ENCODE data around the gene ADARB1. TPM values are rescaled to one million over a fixed set of nuclear protein-coding genes. Genes with fewer than 3 reads are reported as not detected.

Gene ADARB1
- total and polyA plus RNA-seq, 2 donors (not counting 1 experiment from before 2014, with no cell fraction given): 17.1 to 33.3 TPM

DNA sequence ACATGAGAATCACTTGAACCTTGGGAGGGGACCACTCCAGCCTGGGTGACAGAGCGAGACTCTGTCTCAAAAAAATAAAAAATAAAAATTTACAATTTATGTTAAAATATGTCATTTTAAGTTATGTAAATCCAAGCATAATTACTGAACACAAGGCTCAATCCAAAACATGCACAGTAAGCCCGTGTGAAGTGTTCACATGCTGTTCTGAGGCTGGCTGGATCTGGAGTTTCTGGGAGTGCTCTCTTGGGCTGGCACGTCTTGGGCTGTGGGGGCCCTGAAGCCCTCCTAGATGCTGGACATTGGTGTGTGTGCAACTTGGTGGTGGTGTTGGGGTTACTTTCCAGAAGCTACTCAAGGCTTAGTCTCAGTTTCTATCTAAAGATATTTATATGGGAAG lies 25.2 kb downstream of the ADARB1 start:
- Histone ChIP-seq H3K9me3 (ENCODE audit: control extremely low read depth in 1 of 3, control insufficient read depth in 2 of 3, insufficient read depth in 1 of 3, low read length in 2 of 3) (no peaks in the 10 kb centered on the region), H3K9ac (ENCODE audit: low read length) (no peak overlapping the region), H3K27ac (ENCODE audit: low read length in 2 of 2) (no peak overlapping the region), H4K20me1 (ENCODE audit: control insufficient read depth, insufficient read depth, low read length, poor library complexity, severe bottlenecking) (peaks cover 36% of the 10 kb centered on the region), H3K4me3 (ENCODE audit: control extremely low read depth in 1 of 5, extremely low read depth in 1 of 5, insufficient read depth in 1 of 5, low read depth in 2 of 5, low read length in 4 of 5) (no peak overlapping the region), H2AFZ (ENCODE audit: insufficient read depth, low read depth, low read length, poor library complexity, severe bottlenecking) (no peak overlapping the region), H3K27me3 (replicated peaks in 1 of 4; ENCODE audit: control extremely low read depth in 1 of 4, control insufficient read depth in 3 of 4, insufficient read depth in 4 of 4, low read length in 3 of 4) (no peaks in the 10 kb centered on the region), H3K4me2 (replicated peaks; ENCODE audit: low read depth, low read length, poor library complexity, severe bottlenecking) (no peak overlapping the region), H3K4me1 (ENCODE audit: control insufficient read depth in 2 of 2, insufficient read depth in 2 of 2, low read length in 2 of 2) (peaks cover 74 to 82% of the 10 kb centered on the region in 2 donors), H3K36me3 (replicated peaks in 1 of 2; ENCODE audit: control extremely low read depth in 1 of 2, control insufficient read depth in 1 of 2, extremely low read depth in 1 of 2, insufficient read depth in 2 of 2, low read length in 1 of 2) (no peaks in the 10 kb centered on the region), H3K79me2 (ENCODE audit: control insufficient read depth, insufficient read depth, low read length) (peaks cover 100% of the 10 kb centered on the region)
- POLR2A ChIA-PET: no interaction called here
- 100% methylated on average over 1 of the region's 3 CpGs for WGBS (ENCODE audit: insufficient coverage)
- ATAC-seq (ENCODE audit: low read depth) (no peak), DNase-seq (no peak)
- CTCF ChIA-PET: interaction anchor here (0.8 to 8.7 kb wide), 11 partner anchors 8 to 218 kb away, joined by 3 to 235 read pairs (median 12); no protein-coding TSS in a partner anchor
- intact Hi-C loops (cut with micrococcal nuclease): loop anchor here (1.0 kb wide), 1 partner anchor 29 kb away; no protein-coding TSS in a partner anchor
- H3K27me3 Mint-ChIP-seq: no peaks in the 10 kb centered on the region
- peak overlapping the region; percentile 26 for H3K27ac Mint-ChIP-seq
- H3K4me1 Mint-ChIP-seq: peaks cover 77% of the 10 kb centered on the region
- H3K9me3 Mint-ChIP-seq (ENCODE audit: insufficient read depth): no peaks in the 10 kb centered on the region
- TF ChIP-seq, protein P1, sequence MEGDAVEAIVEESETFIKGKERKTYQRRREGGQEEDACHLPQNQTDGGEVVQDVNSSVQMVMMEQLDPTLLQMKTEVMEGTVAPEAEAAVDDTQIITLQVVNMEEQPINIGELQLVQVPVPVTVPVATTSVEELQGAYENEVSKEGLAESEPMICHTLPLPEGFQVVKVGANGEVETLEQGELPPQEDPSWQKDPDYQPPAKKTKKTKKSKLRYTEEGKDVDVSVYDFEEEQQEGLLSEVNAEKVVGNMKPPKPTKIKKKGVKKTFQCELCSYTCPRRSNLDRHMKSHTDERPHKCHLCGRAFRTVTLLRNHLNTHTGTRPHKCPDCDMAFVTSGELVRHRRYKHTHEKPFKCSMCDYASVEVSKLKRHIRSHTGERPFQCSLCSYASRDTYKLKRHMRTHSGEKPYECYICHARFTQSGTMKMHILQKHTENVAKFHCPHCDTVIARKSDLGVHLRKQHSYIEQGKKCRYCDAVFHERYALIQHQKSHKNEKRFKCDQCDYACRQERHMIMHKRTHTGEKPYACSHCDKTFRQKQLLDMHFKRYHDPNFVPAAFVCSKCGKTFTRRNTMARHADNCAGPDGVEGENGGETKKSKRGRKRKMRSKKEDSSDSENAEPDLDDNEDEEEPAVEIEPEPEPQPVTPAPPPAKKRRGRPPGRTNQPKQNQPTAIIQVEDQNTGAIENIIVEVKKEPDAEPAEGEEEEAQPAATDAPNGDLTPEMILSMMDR (IDR thresholded peaks at IDR 0.05): no peak
- no peak for TF ChIP-seq EZH2 (IDR thresholded peaks at IDR 0.05; ENCODE audit: borderline replicate concordance, insufficient read depth, low read depth, low read length, poor library complexity, severe bottlenecking)
- H3K4me3 Mint-ChIP-seq: no peak overlapping the region

DNA sequence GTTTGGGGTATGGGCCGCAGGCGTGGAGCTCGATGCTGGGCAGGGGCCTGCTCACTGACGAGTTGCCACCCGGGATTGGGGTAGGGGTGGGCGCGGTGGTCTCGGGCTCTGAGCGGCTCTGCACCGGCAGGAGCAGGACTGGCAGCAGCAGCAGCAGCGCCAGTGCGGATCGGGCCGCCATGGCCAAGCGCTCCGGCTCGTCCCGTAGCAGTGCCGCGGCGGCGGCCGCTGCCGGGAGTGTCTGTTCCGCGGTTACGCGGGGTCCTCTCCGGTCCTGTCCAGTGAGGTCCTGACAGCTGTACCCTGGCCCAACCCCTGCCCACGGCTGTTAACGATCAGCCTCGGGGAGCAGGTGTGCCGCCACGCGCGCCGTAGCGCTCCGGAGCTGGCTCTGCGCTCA lies 26.5 kb downstream of the ADARB1 start:
- Mint-ChIP-seq H3K27me3 (no peaks in the 10 kb centered on the region), H3K4me3 (no peak overlapping the region), H3K4me1 (peaks cover 77% of the 10 kb centered on the region), H3K9me3 (ENCODE audit: insufficient read depth) (no peaks in the 10 kb centered on the region), H3K27ac (no peak overlapping the region)
- no peaks in the 10 kb centered on the region for H3K9me3 ChIP-seq (ENCODE audit: control extremely low read depth in 1 of 3, control insufficient read depth in 2 of 3, insufficient read depth in 1 of 3, low read length in 2 of 3)
- no peaks in the 10 kb centered on the region for H3K36me3 ChIP-seq (replicated peaks in 1 of 2; ENCODE audit: control extremely low read depth in 1 of 2, control insufficient read depth in 1 of 2, extremely low read depth in 1 of 2, insufficient read depth in 2 of 2, low read length in 1 of 2)
- no peak overlapping the region for H3K9ac ChIP-seq (ENCODE audit: low read length)
- CTCF ChIA-PET: interaction anchor here (1.7 to 8.7 kb wide), 6 partner anchors 9 to 152 kb away, joined by 5 to 235 read pairs (median 36); no protein-coding TSS in a partner anchor
- H3K27me3 ChIP-seq (replicated peaks in 1 of 4; ENCODE audit: control extremely low read depth in 1 of 4, control insufficient read depth in 3 of 4, insufficient read depth in 4 of 4, low read length in 3 of 4): no peaks in the 10 kb centered on the region
- H3K4me1 ChIP-seq (ENCODE audit: control insufficient read depth in 2 of 2, insufficient read depth in 2 of 2, low read length in 2 of 2): peaks cover 74 to 82% of the 10 kb centered on the region in 2 donors
- H3K27ac ChIP-seq (ENCODE audit: low read length in 2 of 2): no peak overlapping the region
- WGBS (ENCODE audit: insufficient coverage): 96% methylated on average over 40 of the region's 40 CpGs
- no peak overlapping the region for H3K4me2 ChIP-seq (replicated peaks; ENCODE audit: low read depth, low read length, poor library complexity, severe bottlenecking)
- no peak overlapping the region for H3K4me3 ChIP-seq (ENCODE audit: control extremely low read depth in 1 of 5, extremely low read depth in 1 of 5, insufficient read depth in 1 of 5, low read depth in 2 of 5, low read length in 4 of 5)
- ATAC-seq (ENCODE audit: low read depth) (no peak), DNase-seq (no peak)
- H3K79me2 ChIP-seq (ENCODE audit: control insufficient read depth, insufficient read depth, low read length): peaks cover 100% of the 10 kb centered on the region
- H4K20me1 ChIP-seq (ENCODE audit: control insufficient read depth, insufficient read depth, low read length, poor library complexity, severe bottlenecking): peaks cover 23% of the 10 kb centered on the region
- intact Hi-C loops (cut with micrococcal nuclease): no loop called here
- TF ChIP-seq, protein P1 (IDR thresholded peaks at IDR 0.05): no peak
- no peak for TF ChIP-seq EZH2 (IDR thresholded peaks at IDR 0.05; ENCODE audit: borderline replicate concordance, insufficient read depth, low read depth, low read length, poor library complexity, severe bottlenecking)
- no peak overlapping the region for H2AFZ ChIP-seq (ENCODE audit: insufficient read depth, low read depth, low read length, poor library complexity, severe bottlenecking)
- POLR2A ChIA-PET: no interaction called here

Measured in B cell (primary cell).